MCF 10A (cell line): ENCODE measurements around the gene SAC3D1. TPM values are rescaled to one million over a fixed set of nuclear protein-coding genes. Genes with fewer than 3 reads are reported as not detected.

Source experiments
- BruUV-seq: library from RNA; stranded (reverse); fragments of 400-500 nt; replicated peaks from 2 replicates; lab custom pipeline; 2021; lab: Mats Ljungman, UMichigan
- CTCF ChIA-PET: fragments of 300-600 bp; sonication (Branson Sonifier 250); formaldehyde crosslinking; extraction: SDS; loops from one replicate; lab custom pipeline; 2021; ENCODE audit warnings: antibody characterized with exemption, inconsistent platforms; lab: Yijun Ruan, JAX
- POLR2A ChIA-PET: fragments of 300-600, 350-650 bp; sonication (Branson Sonifier 250); formaldehyde crosslinking; extraction: SDS; loops from one replicate; lab custom pipeline; 2020; ENCODE audit warnings: antibody characterized with exemption, inconsistent platforms; lab: Yijun Ruan, JAX
- DNase-seq: peaks from one replicate; pipeline ENCODE4 v3.0.0-alpha.2; 2018; ENCODE audit not compliant: unreplicated experiment
- H3K27ac Mint-ChIP-seq: one replicate; pipeline ENCODE4 v1.8.0; 2022; ENCODE audit warnings: mild to moderate bottlenecking, low read depth, mixed read lengths; ENCODE audit not compliant: unreplicated experiment
- H3K27me3 Mint-ChIP-seq: one replicate; pipeline ENCODE4 v1.8.0; 2022; ENCODE audit warnings: mixed read lengths; ENCODE audit not compliant: insufficient read depth, unreplicated experiment
- H3K36me3 Mint-ChIP-seq: one replicate; pipeline ENCODE4 v1.8.0; 2022; ENCODE audit warnings: mild to moderate bottlenecking, moderate library complexity, mixed read lengths; ENCODE audit not compliant: insufficient read depth, unreplicated experiment
- H3K4me1 Mint-ChIP-seq: one replicate; pipeline ENCODE4 v1.8.0; 2022; ENCODE audit warnings: mixed read lengths; ENCODE audit not compliant: insufficient read depth, unreplicated experiment
- H3K4me3 Mint-ChIP-seq: one replicate; pipeline ENCODE4 v1.8.0; 2022; ENCODE audit warnings: mild to moderate bottlenecking, moderate library complexity, mixed read lengths; ENCODE audit not compliant: unreplicated experiment
- H3K9me3 Mint-ChIP-seq: one replicate; pipeline ENCODE4 v1.8.0; 2022; ENCODE audit warnings: mixed read lengths; ENCODE audit not compliant: unreplicated experiment
- intact Hi-C: fragments of 100-400 bp; cut with micrococcal nuclease; formaldehyde crosslinking; loops from 2 replicates; pipeline ENCODE4 v1.14.1; 2022
- total RNA-seq: library from RNA; stranded (reverse); gene quantifications from 2 replicates; pipeline ENCODE4 v1.2.3, GENCODE V29; 2022
- TF ChIP-seq, protein P1 (sequence below): fragments of 200-600 bp; IDR thresholded peaks from one replicate; pipeline ENCODE4 v1.8.0; 2022; ENCODE audit warnings: antibody characterized with exemption, mild to moderate bottlenecking; ENCODE audit not compliant: unreplicated experiment

Gene SAC3D1
- total RNA-seq, 1 experiment from 2014 or later: 14.0 TPM

DNA sequence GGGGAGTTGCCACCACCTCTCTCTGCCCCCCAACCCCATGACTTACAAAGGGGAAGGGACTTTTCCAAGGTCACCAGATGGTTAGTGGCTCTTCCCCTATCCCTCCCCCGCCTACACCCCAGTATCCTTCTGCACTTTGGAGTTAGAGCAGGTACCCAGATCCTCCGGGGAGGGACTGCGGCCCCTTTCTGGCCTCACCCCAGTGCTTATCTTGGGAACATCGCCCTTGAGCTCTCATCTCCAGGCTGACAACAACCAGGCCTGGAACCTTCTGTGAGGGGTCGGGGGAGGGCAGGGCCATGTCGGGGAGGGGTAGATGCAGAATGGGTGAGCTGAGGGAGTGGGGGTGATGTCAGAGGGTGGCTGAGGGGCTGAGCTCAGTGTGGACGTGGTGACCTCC lies 24.8 kb downstream of the SAC3D1 start:
- POLR2A ChIA-PET: interaction anchor here (0.6 to 1.6 kb wide), 2 partner anchors 31 to 33 kb away, joined by 3 to 5 read pairs; partner anchors contain the start of gene VPS51
- TF ChIP-seq, protein P1, sequence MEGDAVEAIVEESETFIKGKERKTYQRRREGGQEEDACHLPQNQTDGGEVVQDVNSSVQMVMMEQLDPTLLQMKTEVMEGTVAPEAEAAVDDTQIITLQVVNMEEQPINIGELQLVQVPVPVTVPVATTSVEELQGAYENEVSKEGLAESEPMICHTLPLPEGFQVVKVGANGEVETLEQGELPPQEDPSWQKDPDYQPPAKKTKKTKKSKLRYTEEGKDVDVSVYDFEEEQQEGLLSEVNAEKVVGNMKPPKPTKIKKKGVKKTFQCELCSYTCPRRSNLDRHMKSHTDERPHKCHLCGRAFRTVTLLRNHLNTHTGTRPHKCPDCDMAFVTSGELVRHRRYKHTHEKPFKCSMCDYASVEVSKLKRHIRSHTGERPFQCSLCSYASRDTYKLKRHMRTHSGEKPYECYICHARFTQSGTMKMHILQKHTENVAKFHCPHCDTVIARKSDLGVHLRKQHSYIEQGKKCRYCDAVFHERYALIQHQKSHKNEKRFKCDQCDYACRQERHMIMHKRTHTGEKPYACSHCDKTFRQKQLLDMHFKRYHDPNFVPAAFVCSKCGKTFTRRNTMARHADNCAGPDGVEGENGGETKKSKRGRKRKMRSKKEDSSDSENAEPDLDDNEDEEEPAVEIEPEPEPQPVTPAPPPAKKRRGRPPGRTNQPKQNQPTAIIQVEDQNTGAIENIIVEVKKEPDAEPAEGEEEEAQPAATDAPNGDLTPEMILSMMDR: no peak
- H3K27me3 Mint-ChIP-seq: no peaks in the 10 kb centered on the region
- no peak overlapping the region for H3K4me3 Mint-ChIP-seq
- intact Hi-C loops: no loop called here
- H3K36me3 Mint-ChIP-seq: no peaks in the 10 kb centered on the region
- no peak overlapping the region for H3K27ac Mint-ChIP-seq
- no TSS peak for BruUV-seq
- H3K9me3 Mint-ChIP-seq: no peaks in the 10 kb centered on the region
- H3K4me1 Mint-ChIP-seq: peaks cover 5% of the 10 kb centered on the region
- no peak for DNase-seq
- CTCF ChIA-PET: interaction anchor here (0.6 to 0.7 kb wide), 2 partner anchors 26 to 239 kb away, joined by 4 to 8 read pairs; no protein-coding TSS in a partner anchor

DNA sequence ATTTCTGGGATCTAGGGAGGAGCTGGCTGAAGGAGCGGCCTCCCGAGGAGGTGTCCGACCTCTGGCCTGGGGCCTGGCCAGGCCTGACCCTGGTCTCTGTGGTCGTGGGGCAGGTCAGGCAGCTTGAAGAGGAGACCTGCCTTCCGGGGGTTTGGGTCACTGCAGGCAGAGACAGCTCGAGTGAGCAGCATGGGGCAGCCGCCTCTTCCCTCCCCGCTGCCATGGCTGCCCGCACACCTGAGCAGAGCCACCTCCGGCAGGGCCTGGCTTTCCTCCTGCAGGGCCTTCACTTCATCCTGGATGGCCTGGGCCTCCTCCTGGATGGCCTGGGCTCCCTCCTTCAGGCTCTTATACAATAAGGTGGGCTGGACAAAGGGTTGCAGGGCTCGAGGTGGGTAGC lies 25.3 kb downstream of the SAC3D1 start:
- no peaks in the 10 kb centered on the region for H3K27me3 Mint-ChIP-seq
- no TSS peak for BruUV-seq
- TF ChIP-seq, protein P1: no peak
- H3K9me3 Mint-ChIP-seq: no peaks in the 10 kb centered on the region
- no peaks in the 10 kb centered on the region for H3K36me3 Mint-ChIP-seq
- peaks cover 5% of the 10 kb centered on the region for H3K4me1 Mint-ChIP-seq
- ChIA-PET POLR2A (interaction anchor here (0.6 to 1.6 kb wide), 2 partner anchors 30 to 33 kb away, joined by 3 to 5 read pairs; partner anchors contain the start of gene VPS51), CTCF (interaction anchor here (1.5 kb wide), 1 partner anchor 38 kb away, joined by 3 read pairs; no protein-coding TSS in a partner anchor)
- intact Hi-C loops: no loop called here
- no peak for DNase-seq
- H3K27ac Mint-ChIP-seq: no peak overlapping the region
- no peak overlapping the region for H3K4me3 Mint-ChIP-seq

DNA sequence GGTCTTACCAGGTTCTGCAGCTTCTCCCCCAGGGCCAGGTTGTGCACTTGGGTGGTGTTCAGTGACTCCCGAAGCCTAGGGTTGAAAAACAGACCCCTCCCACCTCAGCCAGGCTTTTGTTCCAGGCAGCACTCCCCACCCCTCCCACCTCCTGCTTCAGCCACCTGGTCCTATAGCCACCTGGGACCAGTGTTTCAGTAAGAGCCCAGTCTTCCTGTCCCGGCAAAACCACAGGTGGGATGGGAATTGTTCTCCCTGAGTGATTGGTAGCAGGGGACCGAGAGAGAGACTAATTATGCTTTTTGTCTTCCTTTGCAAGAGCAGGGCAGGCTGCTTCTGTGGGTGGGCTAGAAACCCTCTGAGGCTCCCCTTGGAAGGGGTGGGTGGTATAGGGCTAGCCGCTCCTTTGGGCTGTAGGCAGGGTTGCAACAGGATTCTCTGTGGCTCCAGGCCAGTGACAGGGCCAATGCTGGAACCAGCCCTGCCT lies 25.8 kb downstream of the SAC3D1 start:
- Mint-ChIP-seq H3K4me1 (peaks cover 5% of the 10 kb centered on the region), H3K9me3 (no peaks in the 10 kb centered on the region), H3K27me3 (no peaks in the 10 kb centered on the region), H3K36me3 (no peaks in the 10 kb centered on the region), H3K4me3 (no peak overlapping the region), H3K27ac (no peak overlapping the region)
- intact Hi-C loops: no loop called here
- no TSS peak for BruUV-seq
- DNase-seq: no peak
- POLR2A ChIA-PET: no interaction called here
- TF ChIP-seq, protein P1: no peak
- CTCF ChIA-PET: interaction anchor here (1.5 kb wide), 1 partner anchor 38 kb away, joined by 3 read pairs; no protein-coding TSS in a partner anchor

DNA sequence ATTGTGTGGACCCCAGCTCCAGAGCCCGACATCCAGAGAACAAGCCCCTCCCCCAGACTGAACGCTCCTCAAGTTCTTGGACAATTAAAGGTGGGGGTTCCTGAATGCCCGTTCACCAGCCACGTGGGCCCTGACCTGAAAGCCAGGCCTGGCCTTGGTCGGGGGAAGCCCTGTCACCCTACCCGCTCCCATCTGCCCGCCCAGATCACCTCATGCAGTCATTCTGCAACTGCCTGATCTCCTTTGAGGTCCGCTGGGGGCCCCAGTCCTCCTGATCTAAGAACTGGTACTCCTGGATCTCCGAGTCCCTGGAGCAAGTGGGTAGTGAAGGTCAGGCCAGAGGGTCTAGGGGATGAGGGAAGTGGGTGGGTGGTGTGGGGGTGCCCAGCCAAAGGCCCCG lies 26.4 kb downstream of the SAC3D1 start:
- H3K4me3 Mint-ChIP-seq: no peak overlapping the region
- no peaks in the 10 kb centered on the region for H3K9me3 Mint-ChIP-seq
- ChIA-PET POLR2A (no interaction called here), CTCF (interaction anchor here (1.5 kb wide), 1 partner anchor 39 kb away, joined by 3 read pairs; no protein-coding TSS in a partner anchor)
- no TSS peak for BruUV-seq
- TF ChIP-seq, protein P1: no peak
- no peak for DNase-seq
- no peak overlapping the region for H3K27ac Mint-ChIP-seq
- H3K27me3 Mint-ChIP-seq: no peaks in the 10 kb centered on the region
- intact Hi-C loops: no loop called here
- no peaks in the 10 kb centered on the region for H3K36me3 Mint-ChIP-seq
- peaks cover 5% of the 10 kb centered on the region for H3K4me1 Mint-ChIP-seq
